Measurements from ENCODE around the gene ISG15.
"Not testable (repeated sequence)": the region's sequence is repeated elsewhere in the genome, so short reads cannot be mapped to it uniquely, and the experiment has no call there.

Gene ISG15

GRCh38 chr1:994546-994945 lies 18.8 kb upstream of the ISG15 start:
- not testable (repeated sequence) for DNase-seq (ENCODE audit: low spot score)

GRCh38 chr1:995665-996633 lies 17.3 kb upstream of the ISG15 start:
- no peak for DNase-seq (ENCODE audit: low spot score)

- DNase-seq (ENCODE audit: low spot score), result no peak
Measured at GRCh38 chr1:996851-997712, 16.2 kb upstream of the ISG15 start.

GRCh38 chr1:997713-997992 lies 15.6 kb upstream of the ISG15 start:
- no peak for DNase-seq (ENCODE audit: low spot score)

- DNase-seq (ENCODE audit: low spot score), result no peak
Measured at GRCh38 chr1:997993-998744, 15.1 kb upstream of the ISG15 start.

GRCh38 chr1:998745-998994 lies 14.6 kb upstream of the ISG15 start:
- DNase-seq (ENCODE audit: low spot score), result no peak

GRCh38 chr1:998995-999724 lies 14.1 kb upstream of the ISG15 start:
- no peak for DNase-seq (ENCODE audit: low spot score)

- no peak for DNase-seq (ENCODE audit: low spot score)
Measured at GRCh38 chr1:999725-1000356, 13.5 kb upstream of the ISG15 start, which contains the start of gene HES4. TSS of gene HES4 (minus strand) at chr1:1000097. CDS start at chr1:999973, 124 bp downstream.

- DNase-seq (ENCODE audit: low spot score), result no peak
Measured at GRCh38 chr1:1000357-1001056, 12.8 kb upstream of the ISG15 start.

- no peak for DNase-seq (ENCODE audit: low spot score)
Measured at GRCh38 chr1:1001057-1001783, 12.1 kb upstream of the ISG15 start.

GRCh38 chr1:1003618-1004419 lies 9.5 kb upstream of the ISG15 start:
- no peak for DNase-seq (ENCODE audit: low spot score)

- DNase-seq (ENCODE audit: low spot score), result no peak
Measured at GRCh38 chr1:1004420-1004779, 8.9 kb upstream of the ISG15 start.

- no peak for DNase-seq (ENCODE audit: low spot score)
Measured at GRCh38 chr1:1004780-1005697, 8.3 kb upstream of the ISG15 start.

GRCh38 chr1:1005774-1006304 lies 7.5 kb upstream of the ISG15 start:
- DNase-seq (ENCODE audit: low spot score), result no peak

GRCh38 chr1:1006305-1007159 lies 6.8 kb upstream of the ISG15 start:
- no peak for DNase-seq (ENCODE audit: low spot score)

GRCh38 chr1:1010131-1010530 lies 3.2 kb upstream of the ISG15 start:
- not testable (repeated sequence) for DNase-seq (ENCODE audit: low spot score)

- no peak for DNase-seq (ENCODE audit: low spot score)
Measured at GRCh38 chr1:1011396-1011949, 1.8 kb upstream of the ISG15 start.

Measured in hematopoietic multipotent progenitor cell treated with erythropoietin and hydrocortisone succinate and interleukin-3 and kit ligand, for 15 days (in vitro differentiated cells).